Prostate gland (tissue), 2 donors: ENCODE measurements around the gene PDXP.

Experiments used
- CTCF ChIP-seq, 4 experiments: fragments of 200-600 bp in 2 of 4; fragments of 450-650 bp in 2 of 4; sonication (generic) in 2 of 4; IDR thresholded peaks; 1 replicate in 3 of 4; 2 replicates in 1 of 4; pipeline ENCODE4 v1.5.1; 2016 to 2019; ENCODE audit warnings: antibody characterized with exemption in 4 of 4, mild to moderate bottlenecking in 2 of 4, moderate library complexity in 2 of 4
- POLR2A ChIP-seq: fragments of 450-650 bp; IDR thresholded peaks from one replicate; pipeline ENCODE4 v1.6.1; 2016; ENCODE audit warnings: antibody characterized with exemption, mild to moderate bottlenecking

GRCh38 chr22:37663521-37664140 lies 5.1 kb downstream of the PDXP start:
- TF ChIP-seq POLR2A (no peak), CTCF (IDR thresholded peaks at IDR 0.05) (no peak)
